ENCODE measurements around the gene GRSF1.
"Not testable (repeated sequence)": the region's sequence is repeated elsewhere in the genome, so short reads cannot be mapped to it uniquely, and the experiment has no call there.

The GRSF1 gene

DNA sequence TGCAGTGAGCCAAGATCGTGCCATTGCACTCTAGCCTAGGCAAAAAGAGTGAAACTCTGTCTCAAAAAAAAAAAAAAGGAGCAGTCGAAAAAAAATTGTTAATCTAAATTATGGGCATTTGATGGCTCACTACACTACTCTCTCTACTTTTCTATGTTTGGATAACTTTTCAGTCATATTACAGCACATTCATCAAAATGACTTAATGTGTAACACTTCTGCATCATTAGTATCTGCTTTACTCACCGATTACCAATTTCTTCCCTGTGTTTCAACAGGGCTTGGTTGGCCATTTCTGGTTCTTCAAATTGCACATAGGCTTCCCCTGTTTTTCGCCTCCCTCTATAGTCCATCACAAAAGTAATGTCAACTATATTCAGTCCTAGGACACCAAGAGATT lies 8.4 kb downstream of the GRSF1 start:
- DNase-seq = no peak

- no peak for DNase-seq
Measured at GRCh38 chr4:70830054-70830453, 9.6 kb downstream of the GRSF1 start.

- DNase-seq = no peak
Measured at GRCh38 chr4:70829492-70829891, 10.2 kb downstream of the GRSF1 start.

DNA sequence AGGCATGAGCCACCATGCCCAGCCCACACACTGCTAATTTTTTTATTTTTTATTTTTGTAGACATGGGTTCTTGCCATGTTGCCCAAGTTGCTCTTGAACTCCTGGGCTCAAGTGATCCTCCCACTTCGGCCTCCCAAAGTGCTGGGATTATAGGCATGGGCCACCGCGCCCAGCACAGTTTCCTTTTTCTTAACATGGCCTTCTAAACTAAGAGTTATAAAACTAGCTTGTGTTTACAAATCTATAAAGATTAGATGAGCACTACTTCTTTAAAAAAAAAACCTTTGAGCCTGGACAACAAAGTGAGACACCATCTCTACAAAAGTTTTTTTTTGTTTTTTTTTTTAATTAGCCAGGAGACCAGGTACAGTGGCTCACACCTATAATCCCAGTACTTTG lies 10.7 kb downstream of the GRSF1 start:
- no peak for DNase-seq

- no peak for DNase-seq
Measured at GRCh38 chr4:70818921-70819320, 20.8 kb downstream of the GRSF1 start.

DNA sequence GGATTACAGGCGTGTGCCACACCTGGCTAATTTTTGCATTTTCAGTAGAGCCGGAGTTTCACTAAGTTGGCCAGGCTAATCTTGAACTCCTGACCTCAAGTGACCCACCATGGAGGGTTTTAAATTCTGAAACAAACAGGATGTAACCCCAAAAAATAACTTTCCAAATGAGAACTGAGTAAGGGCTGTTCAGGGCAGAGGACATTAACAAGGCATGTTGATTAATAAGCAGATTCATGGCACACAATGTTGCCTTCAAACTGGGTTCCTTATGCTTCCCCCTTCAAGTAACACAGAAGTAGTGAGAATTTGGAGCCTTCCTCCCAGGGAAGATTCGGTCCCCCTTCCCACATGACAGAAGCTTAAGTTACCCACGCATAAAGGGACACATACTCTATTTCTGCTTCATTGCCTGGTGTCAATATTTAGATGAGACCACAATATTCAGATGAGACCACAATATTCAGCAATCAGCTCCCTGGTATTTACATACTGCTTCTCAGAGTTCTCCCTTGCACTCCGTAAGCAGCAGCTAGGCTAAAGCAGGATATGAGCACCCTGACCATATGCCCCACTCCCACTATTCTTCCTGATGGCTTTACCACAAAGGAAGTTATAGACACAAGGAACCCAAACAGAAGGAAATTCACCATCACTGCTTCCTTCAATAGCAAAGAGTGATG lies 21.4 kb downstream of the GRSF1 start:
- no peak for DNase-seq

- no peak for DNase-seq
Measured at GRCh38 chr4:70816894-70817293, 22.8 kb downstream of the GRSF1 start.

DNA sequence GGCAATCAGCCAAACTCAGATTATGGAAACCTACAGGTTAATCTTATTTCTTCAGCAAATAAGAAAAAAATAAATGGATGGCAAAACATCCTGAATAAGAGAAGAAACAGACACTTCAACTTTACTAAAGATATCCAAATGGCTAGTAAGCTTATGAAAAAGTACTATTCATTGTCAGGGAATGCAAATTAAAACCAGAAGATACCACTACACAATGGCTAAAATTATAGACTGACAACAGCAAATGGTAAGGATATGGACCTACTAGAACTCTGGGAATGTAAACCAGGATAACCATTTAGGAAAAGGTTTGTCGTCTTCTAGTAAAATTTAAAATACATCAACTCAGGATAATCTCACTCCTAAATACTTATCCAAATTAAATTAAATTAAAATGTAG lies 24.3 kb downstream of the GRSF1 start:
- DNase-seq = no peak

DNA sequence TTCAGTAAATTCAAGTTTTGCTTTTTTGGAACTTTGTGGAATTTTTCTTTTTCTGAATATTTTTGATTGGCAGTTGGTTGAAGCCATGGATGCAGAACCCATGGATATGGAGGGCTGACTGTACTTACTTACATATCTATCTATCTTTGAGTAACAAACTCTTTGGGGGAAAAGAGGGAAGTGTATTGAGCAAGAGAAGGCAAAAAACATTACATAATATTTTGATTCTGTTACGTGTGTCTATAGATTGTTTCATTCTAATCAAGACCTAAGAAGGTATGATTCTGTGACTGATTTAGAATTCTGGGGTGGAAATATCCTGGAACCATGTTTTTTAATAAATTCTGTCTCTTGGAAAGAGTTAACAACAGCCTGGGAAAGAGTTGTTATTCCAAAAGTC lies 31.5 kb downstream of the GRSF1 start:
- no peak for DNase-seq

GRCh38 chr4:70802928-70803580 lies 36.6 kb downstream of the GRSF1 start:
- DNase-seq = no peak

DNA sequence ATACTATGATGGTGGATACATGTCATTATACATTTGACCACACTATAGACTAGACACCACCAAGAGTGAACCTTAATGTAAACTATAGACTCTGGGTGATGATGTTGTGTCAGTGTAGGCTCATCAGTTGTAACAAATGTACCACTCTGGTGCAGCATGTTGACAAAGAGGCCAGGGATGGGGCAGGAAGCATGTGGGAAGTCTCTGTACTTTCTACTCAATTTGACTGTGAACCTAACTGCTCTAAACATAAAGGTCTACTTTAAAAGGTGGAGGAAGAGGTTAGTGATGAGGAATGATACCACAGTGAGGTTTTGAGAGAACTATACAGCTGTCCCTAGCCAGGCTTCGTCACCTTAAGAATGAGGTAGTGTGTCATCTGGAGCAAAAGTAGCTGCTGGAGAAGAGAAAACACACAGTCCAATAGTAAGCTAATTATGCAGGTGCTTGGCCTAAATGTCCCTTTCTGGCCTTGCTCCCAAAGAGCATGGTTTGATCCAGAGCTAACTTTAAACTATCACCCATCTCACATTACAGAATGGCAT lies 38.4 kb downstream of the GRSF1 start:
- no peak for DNase-seq

GRCh38 chr4:70793626-70794025 lies 46.1 kb downstream of the GRSF1 start:
- DNase-seq = no peak

- no peak for DNase-seq
Measured at GRCh38 chr4:70788733-70789132, 51.0 kb downstream of the GRSF1 start.

- no peak for DNase-seq
Measured at GRCh38 chr4:70787496-70787895, 52.2 kb downstream of the GRSF1 start.

- DNase-seq = no peak
Measured at GRCh38 chr4:70783096-70783495, 56.6 kb downstream of the GRSF1 start.

GRCh38 chr4:70778888-70779422 lies 60.7 kb downstream of the GRSF1 start:
- no peak for DNase-seq

DNA sequence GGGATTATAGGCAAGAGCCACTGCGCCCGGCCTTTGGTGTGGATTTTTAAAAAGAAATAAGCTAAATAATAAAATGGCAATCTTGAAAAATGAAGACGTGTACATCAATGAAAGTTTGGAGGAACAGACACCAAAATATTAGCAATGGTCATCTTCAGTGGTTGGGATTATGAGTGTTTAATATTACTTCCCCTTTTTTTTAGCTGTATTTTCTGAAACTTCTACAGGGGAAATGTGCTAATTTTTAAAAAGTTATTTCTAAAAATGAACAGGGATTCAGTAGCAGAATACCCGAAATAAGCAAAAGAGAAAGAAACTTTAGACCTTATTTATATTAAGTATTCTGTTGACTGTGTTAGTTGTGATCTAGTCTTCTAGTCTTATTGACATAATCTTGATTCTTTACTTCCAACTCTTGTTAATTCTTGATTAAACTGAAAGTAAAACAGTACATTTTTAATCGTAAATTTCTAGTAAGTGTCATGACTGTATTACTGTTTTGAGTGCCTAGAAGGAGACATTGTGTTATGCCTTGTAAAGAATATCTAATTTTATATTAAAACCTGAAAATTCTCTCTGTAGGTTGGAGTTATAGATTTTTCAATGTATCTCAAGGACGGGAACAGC lies 66.6 kb downstream of the GRSF1 start:
- DNase-seq = no peak

DNA sequence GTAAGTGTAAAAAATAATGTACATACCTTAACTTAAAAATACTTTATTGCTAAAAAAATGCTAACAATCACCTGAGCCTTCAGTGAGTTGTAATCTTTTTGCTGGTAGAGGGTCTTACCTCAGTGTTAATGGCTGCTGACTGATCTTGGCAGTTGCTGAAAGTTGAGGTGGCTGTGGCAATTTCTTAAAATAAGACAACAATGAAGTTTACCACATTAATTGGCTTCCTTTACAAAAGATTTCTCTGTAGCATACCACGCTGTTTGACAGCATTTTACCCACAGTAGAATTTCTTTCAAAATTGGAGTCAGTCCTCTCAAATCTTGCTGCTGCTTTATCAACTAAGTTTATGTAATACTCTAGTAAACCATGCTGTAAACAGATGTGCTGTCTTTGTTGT lies 70.3 kb downstream of the GRSF1 start:
- DNase-seq = not testable (repeated sequence)

- DNase-seq = no peak
Measured at GRCh38 chr4:70768301-70768948, 71.3 kb downstream of the GRSF1 start.
